Fibroblast of mammary gland (primary cell): Measurements from ENCODE around the gene SPINK2.
A peak's percentile ranks its signal among the peaks of the same experiment; 100 is the strongest.

Source experiments
- DNase-seq: peaks from one replicate; pipeline ENCODE4 v3.0.0-alpha.2; 2010; ENCODE audit warnings: low read depth
- H3K4me3 ChIP-seq: 2 replicates; pipeline ENCODE4 v1.5.1; 2011; ENCODE audit warnings: low read depth, mild to moderate bottlenecking, low read length, moderate library complexity; ENCODE audit not compliant: control insufficient read depth
- TF ChIP-seq, protein P1 (sequence below): conservative IDR thresholded peaks from 2 replicates; pipeline ENCODE4 v1.5.1; 2011; ENCODE audit warnings: low read depth, low read length, inconsistent platforms; ENCODE audit not compliant: control insufficient read depth, insufficient read depth

Gene SPINK2

DNA sequence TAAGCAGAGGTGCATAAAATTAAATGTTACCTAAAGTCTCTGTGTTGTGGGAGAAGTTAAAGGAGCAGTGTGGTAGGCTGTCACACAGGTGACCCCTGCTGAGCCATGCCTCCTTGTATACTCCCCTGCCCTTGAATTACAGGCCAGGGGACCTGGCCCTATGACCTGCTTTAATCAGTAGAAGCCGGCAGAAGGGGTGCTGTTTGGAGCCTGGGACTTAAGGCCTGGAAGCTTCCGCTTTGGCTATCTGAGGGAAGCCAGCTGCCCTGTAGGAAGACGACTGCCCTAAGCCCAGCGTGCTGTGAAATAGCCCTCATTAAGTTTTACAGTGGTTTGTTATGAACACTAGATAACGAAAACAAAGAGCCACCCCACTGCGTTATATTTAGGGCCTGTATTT is 34.1 kb downstream of the SPINK2 start:
- no peak for DNase-seq
- TF ChIP-seq, protein P1, sequence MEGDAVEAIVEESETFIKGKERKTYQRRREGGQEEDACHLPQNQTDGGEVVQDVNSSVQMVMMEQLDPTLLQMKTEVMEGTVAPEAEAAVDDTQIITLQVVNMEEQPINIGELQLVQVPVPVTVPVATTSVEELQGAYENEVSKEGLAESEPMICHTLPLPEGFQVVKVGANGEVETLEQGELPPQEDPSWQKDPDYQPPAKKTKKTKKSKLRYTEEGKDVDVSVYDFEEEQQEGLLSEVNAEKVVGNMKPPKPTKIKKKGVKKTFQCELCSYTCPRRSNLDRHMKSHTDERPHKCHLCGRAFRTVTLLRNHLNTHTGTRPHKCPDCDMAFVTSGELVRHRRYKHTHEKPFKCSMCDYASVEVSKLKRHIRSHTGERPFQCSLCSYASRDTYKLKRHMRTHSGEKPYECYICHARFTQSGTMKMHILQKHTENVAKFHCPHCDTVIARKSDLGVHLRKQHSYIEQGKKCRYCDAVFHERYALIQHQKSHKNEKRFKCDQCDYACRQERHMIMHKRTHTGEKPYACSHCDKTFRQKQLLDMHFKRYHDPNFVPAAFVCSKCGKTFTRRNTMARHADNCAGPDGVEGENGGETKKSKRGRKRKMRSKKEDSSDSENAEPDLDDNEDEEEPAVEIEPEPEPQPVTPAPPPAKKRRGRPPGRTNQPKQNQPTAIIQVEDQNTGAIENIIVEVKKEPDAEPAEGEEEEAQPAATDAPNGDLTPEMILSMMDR: no peak
- no peak overlapping the region for H3K4me3 ChIP-seq

DNA sequence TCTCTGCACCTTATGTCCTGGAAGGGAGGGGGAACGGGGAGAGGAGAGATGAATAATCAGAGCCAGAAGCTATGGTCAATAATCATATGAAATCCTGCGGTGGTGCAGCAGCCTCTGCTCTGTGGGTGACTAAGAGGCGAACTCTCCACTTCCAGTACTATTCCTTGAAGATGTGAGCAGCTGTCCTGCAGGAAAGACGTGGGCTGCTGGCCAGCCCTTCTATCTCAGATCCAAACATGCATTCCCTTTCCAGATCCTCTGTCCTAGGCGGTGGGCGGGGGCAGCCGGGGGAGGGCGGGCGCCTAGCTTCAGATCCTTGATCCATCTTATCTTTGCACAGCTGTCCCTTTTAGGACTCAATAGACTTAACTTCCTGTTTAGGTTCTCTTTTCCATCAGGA is 34.5 kb downstream of the SPINK2 start:
- no peak overlapping the region for H3K4me3 ChIP-seq
- TF ChIP-seq, protein P1: no peak
- peak; percentile 95 for DNase-seq

DNA sequence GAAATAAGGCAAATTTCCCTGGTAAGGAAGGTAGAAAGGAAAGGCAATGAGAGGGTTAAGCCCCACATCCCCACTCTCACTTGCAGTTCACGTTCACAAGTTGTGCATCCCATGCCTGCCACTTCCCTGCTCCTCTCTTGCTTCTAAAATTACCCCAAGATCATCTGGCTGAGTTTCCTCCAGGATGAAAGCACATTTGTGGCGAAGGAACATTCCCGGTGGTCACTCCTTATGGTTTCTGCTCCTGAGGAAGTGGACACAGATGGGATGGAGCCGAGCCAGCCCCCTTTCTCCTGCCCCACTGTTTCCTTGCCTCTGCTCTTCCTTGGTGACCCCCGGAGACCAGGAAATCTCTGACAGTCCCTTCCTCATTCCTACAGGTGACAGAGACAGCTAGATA is 37.5 kb downstream of the SPINK2 start:
- no peak overlapping the region for H3K4me3 ChIP-seq
- TF ChIP-seq, protein P1: no peak
- DNase-seq: peak; percentile 28

DNA sequence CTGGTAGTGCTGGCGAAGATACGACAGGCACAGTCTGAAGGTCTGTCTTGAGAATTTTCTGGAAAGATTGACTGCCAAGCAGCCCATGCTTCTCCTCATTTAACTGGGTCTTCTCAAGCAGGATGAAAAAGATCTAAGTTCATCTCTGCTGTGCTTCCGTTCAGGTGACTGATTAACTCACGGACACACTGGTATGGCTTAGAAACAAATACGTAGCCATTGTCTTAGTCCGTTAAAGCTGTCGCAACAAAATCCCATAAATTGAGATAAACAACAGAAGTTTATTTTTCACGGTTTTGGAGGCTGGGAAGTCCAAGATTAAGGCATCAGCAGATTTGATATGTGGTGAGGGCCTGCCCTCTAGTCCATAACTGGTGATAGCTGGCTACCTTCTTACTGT is 39.5 kb downstream of the SPINK2 start:
- TF ChIP-seq, protein P1: no peak
- DNase-seq: no peak
- no peak overlapping the region for H3K4me3 ChIP-seq

DNA sequence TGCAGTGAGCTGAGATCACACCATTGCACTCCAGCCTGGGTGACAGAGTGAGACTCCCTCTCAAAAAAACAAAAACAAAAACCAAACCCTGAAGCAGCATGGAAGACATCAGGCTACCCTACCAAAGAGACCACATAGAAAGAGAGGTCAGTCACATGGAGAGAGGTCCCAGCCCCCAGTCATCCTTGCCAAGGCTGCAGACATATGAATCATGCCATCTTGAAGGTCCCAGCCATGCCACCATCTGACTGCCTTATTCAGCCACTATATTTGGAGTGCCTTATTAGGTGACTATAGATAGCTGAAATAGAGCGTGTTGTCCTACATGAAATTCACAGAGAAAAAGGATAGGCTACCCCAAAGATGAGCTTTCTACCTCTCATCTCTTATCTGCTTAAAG is 48.2 kb downstream of the SPINK2 start:
- TF ChIP-seq, protein P1: no peak
- H3K4me3 ChIP-seq: no peak overlapping the region

DNA sequence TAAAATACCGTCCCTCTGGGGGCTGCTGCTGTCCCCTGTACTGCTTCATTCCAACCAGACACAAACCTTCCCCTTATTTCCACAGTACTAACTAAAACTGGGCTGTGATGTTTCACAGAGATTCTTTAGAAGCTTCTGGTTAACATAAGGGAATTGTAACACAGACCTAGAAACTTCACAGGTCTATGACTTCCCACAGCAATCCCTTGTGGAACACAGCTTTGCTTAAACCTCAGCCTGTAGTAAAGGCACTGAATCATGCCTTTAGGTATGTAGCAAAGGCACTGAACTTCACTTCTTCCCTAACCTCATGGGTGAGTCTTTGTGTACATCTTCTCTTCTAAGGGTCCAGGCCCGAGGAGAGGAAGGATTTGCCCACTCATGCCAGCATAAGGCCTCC is 49.4 kb downstream of the SPINK2 start:
- H3K4me3 ChIP-seq: no peak overlapping the region
- TF ChIP-seq, protein P1: no peak
- DNase-seq: no peak

More for the DNA sequence above, 48.2 kb downstream of the SPINK2 start:
- DNase-seq: no peak

DNA sequence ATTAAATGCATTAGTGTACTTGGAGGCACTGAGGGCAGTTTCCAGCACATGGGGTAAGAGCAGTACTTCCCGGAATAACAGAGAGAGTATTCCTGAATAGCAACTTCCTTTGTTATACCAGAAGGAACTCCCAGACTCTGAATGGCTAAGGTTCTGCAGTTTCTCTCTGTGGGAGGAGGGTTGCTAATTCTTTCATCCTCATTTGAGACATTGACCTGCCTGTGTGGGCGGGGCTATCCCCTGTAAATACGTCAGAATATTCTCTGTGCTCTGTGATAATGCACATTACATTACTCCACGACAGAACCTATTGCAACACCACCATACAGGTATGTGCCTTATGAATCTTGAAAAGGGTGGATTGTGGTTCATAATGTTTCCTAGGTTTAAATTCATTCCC is 52.7 kb downstream of the SPINK2 start:
- no peak overlapping the region for H3K4me3 ChIP-seq
- DNase-seq: no peak
- TF ChIP-seq, protein P1: no peak
